ENCODE results near the gene PDGFC.
A peak's percentile ranks its signal among the peaks of the same experiment; 100 is the strongest.

Gene PDGFC

GRCh38 chr4:156998500-156999174, 27.0 kb upstream of the PDGFC start:
- TF ChIP-seq, protein P1, sequence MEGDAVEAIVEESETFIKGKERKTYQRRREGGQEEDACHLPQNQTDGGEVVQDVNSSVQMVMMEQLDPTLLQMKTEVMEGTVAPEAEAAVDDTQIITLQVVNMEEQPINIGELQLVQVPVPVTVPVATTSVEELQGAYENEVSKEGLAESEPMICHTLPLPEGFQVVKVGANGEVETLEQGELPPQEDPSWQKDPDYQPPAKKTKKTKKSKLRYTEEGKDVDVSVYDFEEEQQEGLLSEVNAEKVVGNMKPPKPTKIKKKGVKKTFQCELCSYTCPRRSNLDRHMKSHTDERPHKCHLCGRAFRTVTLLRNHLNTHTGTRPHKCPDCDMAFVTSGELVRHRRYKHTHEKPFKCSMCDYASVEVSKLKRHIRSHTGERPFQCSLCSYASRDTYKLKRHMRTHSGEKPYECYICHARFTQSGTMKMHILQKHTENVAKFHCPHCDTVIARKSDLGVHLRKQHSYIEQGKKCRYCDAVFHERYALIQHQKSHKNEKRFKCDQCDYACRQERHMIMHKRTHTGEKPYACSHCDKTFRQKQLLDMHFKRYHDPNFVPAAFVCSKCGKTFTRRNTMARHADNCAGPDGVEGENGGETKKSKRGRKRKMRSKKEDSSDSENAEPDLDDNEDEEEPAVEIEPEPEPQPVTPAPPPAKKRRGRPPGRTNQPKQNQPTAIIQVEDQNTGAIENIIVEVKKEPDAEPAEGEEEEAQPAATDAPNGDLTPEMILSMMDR (conservative IDR thresholded peaks at IDR 0.05; ENCODE audit: low read length) = no peak
- DNase-seq (ENCODE audit: low read depth) = no peak
- no peak overlapping the region for H3K4me3 ChIP-seq (ENCODE audit: low read length)

GRCh38 chr4:156992943-156993342, 21.3 kb upstream of the PDGFC start:
- DNase-seq (ENCODE audit: low read depth) = no peak
- H3K4me3 ChIP-seq (ENCODE audit: low read length) = no peak overlapping the region
- TF ChIP-seq, protein P1 (conservative IDR thresholded peaks at IDR 0.05; ENCODE audit: low read length) = no peak

GRCh38 chr4:156991161-156991560, 19.6 kb upstream of the PDGFC start:
- H3K4me3 ChIP-seq (ENCODE audit: low read length) = no peak overlapping the region
- TF ChIP-seq, protein P1 (conservative IDR thresholded peaks at IDR 0.05; ENCODE audit: low read length) = no peak
- DNase-seq (ENCODE audit: low read depth) = no peak

DNA sequence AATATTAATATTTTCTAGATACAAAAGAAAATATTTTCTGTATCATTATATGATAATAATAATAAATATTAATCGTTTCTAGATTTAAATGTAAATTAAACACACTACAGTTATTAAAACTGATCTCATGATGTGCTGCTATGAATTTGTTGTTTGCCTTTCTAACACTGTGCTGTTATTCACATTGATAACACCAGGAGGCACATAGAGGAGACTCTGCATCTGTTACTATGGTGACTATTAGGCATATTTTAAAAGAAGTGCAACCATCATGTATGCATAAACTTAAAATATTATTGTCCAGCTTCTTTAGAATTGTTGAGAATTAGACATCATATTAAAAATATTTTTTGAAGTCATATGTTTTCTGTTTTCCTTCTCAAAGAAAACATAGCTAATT, 11.8 kb upstream of the PDGFC start:
- DNase-seq (ENCODE audit: low read depth) = no peak
- H3K4me3 ChIP-seq (ENCODE audit: low read length) = no peak overlapping the region
- TF ChIP-seq, protein P1 (conservative IDR thresholded peaks at IDR 0.05; ENCODE audit: low read length) = peak; percentile 58

DNA sequence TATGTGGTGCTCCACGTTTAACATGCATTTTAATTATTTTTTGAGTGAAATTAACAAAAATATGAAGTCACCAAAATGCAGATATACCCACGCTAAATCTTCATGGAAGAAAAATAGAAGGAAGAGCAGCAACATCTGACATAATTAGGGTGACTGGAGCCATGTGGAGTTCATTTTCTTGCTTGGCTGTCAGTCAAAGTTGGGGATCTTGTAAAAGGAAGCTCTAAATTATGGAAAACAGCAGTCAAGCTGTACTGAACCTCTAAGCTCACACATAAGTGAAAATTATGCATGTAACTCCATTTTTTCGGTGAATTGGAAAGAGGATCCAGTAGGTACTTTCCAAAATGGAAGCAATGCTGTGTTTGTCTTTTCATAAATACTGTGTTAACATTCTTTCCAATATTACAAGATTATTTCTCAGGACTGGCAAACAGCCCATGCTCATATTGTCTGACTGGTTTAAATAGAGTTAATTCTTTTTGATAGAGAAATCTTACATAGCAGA, 9.7 kb upstream of the PDGFC start:
- H3K4me3 ChIP-seq (ENCODE audit: low read length) = no peak overlapping the region
- TF ChIP-seq, protein P1 (conservative IDR thresholded peaks at IDR 0.05; ENCODE audit: low read length) = no peak
- no peak for DNase-seq (ENCODE audit: low read depth)

DNA sequence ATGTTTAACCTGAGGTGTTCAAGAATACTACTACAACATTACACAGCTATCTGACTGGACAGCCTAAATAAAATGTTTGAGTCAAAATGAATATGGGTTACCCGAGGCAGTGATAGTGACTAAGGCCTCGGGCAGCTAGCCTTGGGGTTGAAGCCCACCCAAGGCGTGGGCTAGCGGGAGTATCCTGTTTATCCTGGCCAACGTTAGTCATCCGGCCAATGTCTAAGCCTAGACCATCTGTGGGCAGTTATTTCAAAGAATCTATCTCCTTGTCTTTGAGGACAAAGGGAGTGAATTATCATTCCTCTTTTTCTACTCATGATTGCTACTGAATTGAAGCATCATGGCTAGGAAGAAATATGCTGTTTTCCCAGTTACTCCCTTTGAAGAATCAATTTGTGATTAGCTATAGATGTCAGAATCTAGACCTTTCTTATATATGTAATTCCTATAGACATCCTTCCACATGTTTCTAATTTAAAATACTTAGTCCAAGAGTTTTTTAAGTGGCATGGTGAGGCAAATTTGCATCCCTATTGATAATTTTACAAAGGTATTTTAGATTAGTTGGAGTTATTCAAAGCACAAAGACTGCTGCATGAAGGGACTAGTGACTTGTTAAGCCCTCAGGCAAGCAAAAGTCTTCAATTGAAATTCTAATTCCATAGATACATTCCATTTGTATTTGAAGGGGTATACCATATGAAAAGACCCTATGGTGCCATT, 6.0 kb upstream of the PDGFC start:
- TF ChIP-seq, protein P1 (conservative IDR thresholded peaks at IDR 0.05; ENCODE audit: low read length) = no peak
- DNase-seq (ENCODE audit: low read depth) = peak; percentile 92

GRCh38 chr4:156976147-156976546, 4.5 kb upstream of the PDGFC start:
- TF ChIP-seq, protein P1 (conservative IDR thresholded peaks at IDR 0.05; ENCODE audit: low read length) = no peak
- no peak overlapping the region for H3K4me3 ChIP-seq (ENCODE audit: low read length)
- peak; percentile 83 for DNase-seq (ENCODE audit: low read depth)

More for the DNA sequence above, 6.0 kb upstream of the PDGFC start:
- no peak overlapping the region for H3K4me3 ChIP-seq (ENCODE audit: low read length)

Data from AG10803 (cell line).